ENCODE results near the gene CHRNA1.

CHRNA1 gene

DNA sequence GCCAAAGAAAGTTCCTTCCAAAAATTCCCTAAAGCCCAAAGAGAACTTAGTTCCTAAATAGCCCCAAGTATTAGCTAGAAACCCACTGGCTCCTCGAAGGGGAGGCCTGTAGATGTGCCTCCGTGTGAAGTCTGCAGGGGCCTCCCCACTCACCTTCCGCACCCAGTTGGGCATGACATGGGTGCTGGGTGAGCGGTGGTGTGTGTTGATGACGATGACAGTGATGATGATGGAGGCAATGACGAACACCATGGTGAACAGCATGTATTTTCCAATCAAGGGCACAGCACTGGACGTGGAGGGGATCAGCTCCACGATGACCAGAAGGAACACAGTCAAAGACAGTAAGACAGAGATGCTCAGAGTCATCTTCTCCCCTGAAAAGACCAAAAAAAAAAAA, 14.5 kb downstream of the CHRNA1 start:
- no peak for DNase-seq (ENCODE audit: extremely low read depth, low read depth)
- TF ChIP-seq, protein P1, sequence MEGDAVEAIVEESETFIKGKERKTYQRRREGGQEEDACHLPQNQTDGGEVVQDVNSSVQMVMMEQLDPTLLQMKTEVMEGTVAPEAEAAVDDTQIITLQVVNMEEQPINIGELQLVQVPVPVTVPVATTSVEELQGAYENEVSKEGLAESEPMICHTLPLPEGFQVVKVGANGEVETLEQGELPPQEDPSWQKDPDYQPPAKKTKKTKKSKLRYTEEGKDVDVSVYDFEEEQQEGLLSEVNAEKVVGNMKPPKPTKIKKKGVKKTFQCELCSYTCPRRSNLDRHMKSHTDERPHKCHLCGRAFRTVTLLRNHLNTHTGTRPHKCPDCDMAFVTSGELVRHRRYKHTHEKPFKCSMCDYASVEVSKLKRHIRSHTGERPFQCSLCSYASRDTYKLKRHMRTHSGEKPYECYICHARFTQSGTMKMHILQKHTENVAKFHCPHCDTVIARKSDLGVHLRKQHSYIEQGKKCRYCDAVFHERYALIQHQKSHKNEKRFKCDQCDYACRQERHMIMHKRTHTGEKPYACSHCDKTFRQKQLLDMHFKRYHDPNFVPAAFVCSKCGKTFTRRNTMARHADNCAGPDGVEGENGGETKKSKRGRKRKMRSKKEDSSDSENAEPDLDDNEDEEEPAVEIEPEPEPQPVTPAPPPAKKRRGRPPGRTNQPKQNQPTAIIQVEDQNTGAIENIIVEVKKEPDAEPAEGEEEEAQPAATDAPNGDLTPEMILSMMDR (IDR thresholded peaks at IDR 0.05; ENCODE audit: low read depth, low read length): no peak

DNA sequence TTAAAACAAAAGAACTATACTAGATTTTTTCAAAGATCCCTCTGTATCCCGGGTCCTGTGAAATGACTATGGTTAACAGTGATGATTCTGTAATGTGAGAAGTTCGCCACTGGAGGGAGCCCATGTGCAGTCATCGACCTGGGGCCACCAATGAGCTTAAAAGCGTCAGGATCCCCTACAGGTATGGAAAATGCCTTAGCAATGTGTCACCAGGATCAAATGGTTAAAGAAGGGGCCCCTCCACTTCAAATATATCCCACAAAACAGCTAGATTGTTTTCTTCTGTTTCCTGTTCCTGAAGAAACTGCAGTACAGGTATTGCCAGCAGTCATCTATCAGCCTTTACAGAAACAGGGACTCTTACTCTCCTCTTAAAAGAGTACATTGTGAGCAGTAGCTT, 15.3 kb downstream of the CHRNA1 start:
- no peak for DNase-seq (ENCODE audit: extremely low read depth, low read depth)
- TF ChIP-seq, protein P1 (IDR thresholded peaks at IDR 0.05; ENCODE audit: low read depth, low read length): peak; percentile 78

DNA sequence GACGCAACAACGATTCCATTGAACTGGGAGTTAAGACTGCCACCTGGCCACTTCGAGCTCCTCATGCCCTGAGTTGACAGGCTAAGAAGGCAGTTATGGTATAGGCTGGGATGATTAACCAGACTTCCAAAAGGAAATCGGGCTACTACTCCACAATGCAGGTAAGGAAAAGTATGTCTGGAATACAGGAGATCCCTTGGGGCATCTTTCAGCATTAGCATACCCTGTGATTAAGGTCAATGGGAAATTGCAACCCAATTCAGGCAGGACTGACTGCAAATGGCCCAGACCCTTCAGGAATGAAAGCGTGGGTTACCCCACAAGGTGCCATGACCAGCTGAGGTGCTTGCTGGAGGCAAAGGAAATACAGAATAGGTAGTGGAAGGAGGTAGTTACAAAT, 19.1 kb downstream of the CHRNA1 start:
- no peak for DNase-seq (ENCODE audit: extremely low read depth, low read depth)
- TF ChIP-seq, protein P1 (IDR thresholded peaks at IDR 0.05; ENCODE audit: low read depth, low read length): no peak

DNA sequence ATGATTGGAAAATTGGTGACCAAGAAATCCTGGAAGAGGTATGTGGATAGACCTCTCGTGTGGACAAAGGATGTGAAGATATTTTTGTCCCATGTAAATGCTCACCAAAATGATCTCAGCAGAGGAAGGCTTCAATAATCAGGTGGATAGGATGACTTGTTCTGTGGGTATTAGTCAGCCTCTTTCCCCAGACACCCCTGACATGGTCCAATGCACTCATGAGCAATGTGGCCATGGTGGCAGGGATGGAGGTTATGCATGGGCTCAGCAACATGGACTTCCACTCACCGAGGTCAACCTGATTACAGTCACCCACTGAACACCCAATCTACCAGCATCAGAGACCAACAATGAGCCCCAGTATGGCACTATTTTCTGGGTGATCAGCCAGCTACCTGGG, 20.2 kb downstream of the CHRNA1 start:
- TF ChIP-seq, protein P1 (IDR thresholded peaks at IDR 0.05; ENCODE audit: low read depth, low read length): no peak
- no peak for DNase-seq (ENCODE audit: extremely low read depth, low read depth)

DNA sequence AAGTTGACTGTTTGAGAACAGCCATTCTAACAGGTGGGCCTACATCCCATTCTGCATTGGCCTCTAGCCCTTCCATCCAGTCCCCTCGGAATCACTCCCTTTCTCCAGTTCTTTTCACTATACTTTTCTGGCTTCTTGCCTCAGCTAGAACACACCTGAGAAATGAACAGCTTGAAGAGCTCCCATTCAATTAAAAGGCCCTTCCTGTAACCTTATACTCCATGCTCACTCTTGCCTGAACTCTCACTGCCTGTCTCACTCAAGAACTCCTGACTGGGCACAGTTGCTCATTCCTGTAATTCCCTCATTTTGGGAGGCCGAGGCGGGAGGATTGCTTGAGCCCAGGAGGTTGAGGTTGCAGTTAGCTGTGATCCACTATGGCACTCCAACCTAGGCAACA, 23.6 kb downstream of the CHRNA1 start:
- TF ChIP-seq, protein P1 (IDR thresholded peaks at IDR 0.05; ENCODE audit: low read depth, low read length): no peak
- no peak for DNase-seq (ENCODE audit: extremely low read depth, low read depth)

DNA sequence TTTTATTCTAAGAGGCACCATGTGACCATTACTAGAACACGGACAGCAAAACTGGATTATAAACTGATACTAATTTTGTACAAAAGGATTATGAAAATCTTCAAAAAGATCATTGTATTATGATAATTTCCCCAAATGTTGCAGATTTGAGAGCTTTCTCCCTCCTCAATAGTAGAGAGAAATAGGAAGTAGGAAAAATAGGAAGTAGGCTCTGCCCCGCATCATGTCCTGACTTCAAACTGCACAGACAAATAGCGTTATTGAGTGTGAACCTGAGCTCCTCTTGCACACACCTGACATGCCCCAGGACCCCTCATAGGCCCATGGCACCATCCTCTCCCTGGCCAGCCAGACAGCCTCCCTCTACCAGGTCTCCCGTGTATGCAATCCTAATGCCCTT, 25.4 kb downstream of the CHRNA1 start:
- TF ChIP-seq, protein P1 (IDR thresholded peaks at IDR 0.05; ENCODE audit: low read depth, low read length): no peak
- DNase-seq (ENCODE audit: extremely low read depth, low read depth): no peak

DNA sequence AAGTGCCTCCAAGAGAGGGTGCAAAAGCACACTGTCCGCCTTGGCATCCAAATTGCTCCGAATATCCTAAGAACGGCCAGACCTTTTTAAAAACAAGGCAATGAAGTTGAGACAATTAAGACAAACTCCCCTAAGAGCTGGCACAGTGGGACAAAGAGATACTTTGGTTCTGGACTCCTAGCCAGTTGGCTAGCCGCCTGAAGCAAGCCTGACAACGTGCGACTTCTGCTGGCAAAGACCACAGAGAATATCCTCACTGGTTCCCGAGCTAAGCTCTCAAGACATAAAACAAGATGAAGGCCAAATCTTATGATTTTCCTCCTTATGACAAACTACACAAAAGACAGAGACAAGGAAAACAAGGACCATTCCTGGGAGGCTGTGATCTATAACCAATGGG, 32.7 kb downstream of the CHRNA1 start:
- no peak for DNase-seq (ENCODE audit: extremely low read depth, low read depth)
- TF ChIP-seq, protein P1 (IDR thresholded peaks at IDR 0.05; ENCODE audit: low read depth, low read length): no peak
